ENCODE data around the gene PLB1.
A peak's percentile ranks its signal among the peaks of the same experiment; 100 is the strongest.

PLB1 gene

GRCh38 chr2:28615706-28616105 is 119.8 kb downstream of the PLB1 start:
- FAIRE-seq: peak; percentile 97

- FAIRE-seq: no peak
These were observed 120.6 kb downstream of the PLB1 start for GRCh38 chr2:28616396-28616999.

GRCh38 chr2:28617502-28618184 is 121.8 kb downstream of the PLB1 start:
- FAIRE-seq: no peak

GRCh38 chr2:28618221-28619141 is 122.6 kb downstream of the PLB1 start:
- FAIRE-seq: no peak

GRCh38 chr2:28619213-28620196 is 123.6 kb downstream of the PLB1 start:
- FAIRE-seq: no peak

- no peak for FAIRE-seq
These were observed 124.5 kb downstream of the PLB1 start for GRCh38 chr2:28620291-28620793.

- no peak for FAIRE-seq
These were observed 124.9 kb downstream of the PLB1 start for GRCh38 chr2:28620801-28621171.

GRCh38 chr2:28621172-28622100 is 125.6 kb downstream of the PLB1 start:
- FAIRE-seq: peak; percentile 98

- no peak for FAIRE-seq
These were observed 126.2 kb downstream of the PLB1 start for GRCh38 chr2:28622101-28622499.

GRCh38 chr2:28623582-28624405 is 127.9 kb downstream of the PLB1 start:
- FAIRE-seq: no peak

- no peak for FAIRE-seq
These were observed 128.6 kb downstream of the PLB1 start for GRCh38 chr2:28624436-28624792.

- no peak for FAIRE-seq
These were observed 129.2 kb downstream of the PLB1 start for GRCh38 chr2:28624793-28625701.

- no peak for FAIRE-seq
These were observed 130.5 kb downstream of the PLB1 start for GRCh38 chr2:28626376-28626775.

- no peak for FAIRE-seq
These were observed 131.1 kb downstream of the PLB1 start for GRCh38 chr2:28626891-28627421.

GRCh38 chr2:28627722-28628480 is 132.0 kb downstream of the PLB1 start:
- FAIRE-seq: no peak

GRCh38 chr2:28628506-28628905 is 132.6 kb downstream of the PLB1 start:
- no peak for FAIRE-seq

- FAIRE-seq: no peak
These were observed 133.1 kb downstream of the PLB1 start for GRCh38 chr2:28628987-28629386.

GRCh38 chr2:28629910-28630309 is 134.1 kb downstream of the PLB1 start:
- FAIRE-seq: no peak
